K562 (cell line): ENCODE results near the gene TEX48.

Experiments used
- EZH2 ChIP-seq: IDR thresholded peaks from 2 replicates; pipeline ENCODE4 v1.6.1; 2012; ENCODE audit warnings: low read depth, mild to moderate bottlenecking, inconsistent platforms, low read length, borderline replicate concordance
- HMG20A ChIP-seq: fragments of 450-650 bp; formaldehyde crosslinking; conservative IDR thresholded peaks from 2 replicates; pipeline ENCODE4 v1.4.0; 2020; ENCODE audit warnings: mild to moderate bottlenecking, mixed read lengths
- MAFK ChIP-seq: IDR thresholded peaks from 2 replicates; pipeline ENCODE4 v1.6.1; 2011; ENCODE audit warnings: low read length, improper control_type of control experiment
- MTA3 ChIP-seq: fragments of 450-650 bp; formaldehyde crosslinking; IDR thresholded peaks from 2 replicates; pipeline ENCODE4 v1.6.1; 2017; ENCODE audit warnings: mild to moderate bottlenecking, borderline replicate concordance
- NR2C2 ChIP-seq, 2 experiments: fragments of 200-800 bp in 1 of 2; sonication (Bioruptor generic) in 1 of 2; sonication (generic) in 1 of 2; formaldehyde crosslinking in 1 of 2; IDR thresholded peaks; 2 replicates each; pipeline versions ENCODE4 v1.6.1 to v1.8.0; 2016 to 2022; ENCODE audit warnings: mild to moderate bottlenecking in 1 of 2, missing compliant biosample characterization in 1 of 2, missing genetic modification characterization in 1 of 2, missing genetic modification reagents in 1 of 2
- POLR2AphosphoS5 ChIP-seq: IDR thresholded peaks from 2 replicates; pipeline ENCODE4 v1.6.1; 2011; ENCODE audit warnings: mild to moderate bottlenecking, low read depth, low read length, moderate library complexity; ENCODE audit not compliant: control insufficient read depth, insufficient read depth
- RAD21 ChIP-seq, 2 experiments: fragments of 250-450 bp in 1 of 2; fragments of 450-650 bp in 1 of 2; sonication (Bioruptor Pico) in 1 of 2; formaldehyde crosslinking in 1 of 2; IDR thresholded peaks in 1 of 2; conservative IDR thresholded peaks in 1 of 2; 2 replicates each; pipeline versions ENCODE4 v1.4.0 to v1.8.0; 2020 to 2022; ENCODE audit warnings: mild to moderate bottlenecking in 2 of 2, moderate library complexity in 1 of 2
- SMC3 ChIP-seq: conservative IDR thresholded peaks from 2 replicates; pipeline ENCODE4 v1.6.1; 2011; ENCODE audit warnings: low read depth, low read length, improper control_type of control experiment; ENCODE audit not compliant: insufficient read depth
- TAF1 ChIP-seq: IDR thresholded peaks from 2 replicates; pipeline ENCODE4 v1.6.1; 2011; ENCODE audit warnings: mild to moderate bottlenecking, low read length, moderate library complexity; ENCODE audit not compliant: insufficient read depth, control insufficient read depth, severe bottlenecking; ENCODE audit errors: extremely low read depth
- TF ChIP-seq, protein P1 (sequence below), 3 experiments: IDR thresholded peaks in 2 of 3; conservative IDR thresholded peaks in 1 of 3; 2 replicates each; pipeline ENCODE4 v1.5.1; 2011 to 2012; ENCODE audit warnings: low read length in 3 of 3, mild to moderate bottlenecking in 3 of 3, control low read depth in 2 of 3, improper control_type of control experiment in 1 of 3, inconsistent platforms in 1 of 3, low read depth in 1 of 3, mixed read lengths in 1 of 3, moderate library complexity in 1 of 3; ENCODE audit not compliant: insufficient read depth in 2 of 3
- TF ChIP-seq, protein P2 (sequence below): sonication (generic); formaldehyde crosslinking; IDR thresholded peaks from 2 replicates; pipeline ENCODE4 v1.8.1; 2023; ENCODE audit warnings: mild to moderate bottlenecking, missing genetic modification reagents, moderate library complexity
- TF ChIP-seq, protein P3 (sequence below), 2 experiments: fragments of 200-800 bp in 1 of 2; sonication (Bioruptor generic) in 1 of 2; sonication (generic) in 1 of 2; formaldehyde crosslinking in 1 of 2; IDR thresholded peaks in 1 of 2; conservative IDR thresholded peaks in 1 of 2; 2 replicates each; pipeline versions ENCODE4 v1.5.0 to v1.6.1; 2016 to 2020; ENCODE audit warnings: missing compliant biosample characterization in 1 of 2, missing genetic modification characterization in 1 of 2, missing genetic modification reagents in 1 of 2
- TF ChIP-seq, protein P4 (sequence below): sonication (generic); formaldehyde crosslinking; IDR thresholded peaks from 2 replicates; pipeline ENCODE4 v1.5.0; 2020; ENCODE audit warnings: missing genetic modification reagents

DNA sequence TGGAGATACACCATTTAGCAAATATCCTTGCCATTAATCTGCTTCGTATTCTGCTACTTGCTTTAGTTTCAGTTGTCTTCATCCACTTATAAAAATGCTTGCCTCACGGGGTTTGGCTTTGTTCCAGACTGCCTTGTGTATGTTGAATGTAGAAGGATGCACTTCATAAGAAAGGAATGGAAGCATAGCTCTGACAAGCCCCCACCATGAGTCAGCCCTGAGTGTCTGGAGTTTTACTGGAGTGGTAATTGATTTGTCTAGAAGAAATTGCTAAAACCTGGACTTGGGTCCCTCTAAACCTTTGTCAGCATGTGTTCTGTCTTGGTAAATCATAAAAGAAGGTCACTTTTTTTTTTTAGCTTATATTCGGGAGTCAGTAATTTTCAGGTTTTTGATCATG is 4.6 kb downstream of the TEX48 start:
- no peak for TF ChIP-seq SMC3
- no peak for TF ChIP-seq EZH2
- no peak for TF ChIP-seq MTA3
- TF ChIP-seq RAD21 (CRISPR knock-in tag; conservative IDR thresholded peaks at IDR 0.05 in 1 of 2, IDR thresholded peaks at IDR 0.05 in 1 of 2): no peak
- TF ChIP-seq HMG20A (CRISPR knock-in tag): no peak
- TF ChIP-seq, protein P1, sequence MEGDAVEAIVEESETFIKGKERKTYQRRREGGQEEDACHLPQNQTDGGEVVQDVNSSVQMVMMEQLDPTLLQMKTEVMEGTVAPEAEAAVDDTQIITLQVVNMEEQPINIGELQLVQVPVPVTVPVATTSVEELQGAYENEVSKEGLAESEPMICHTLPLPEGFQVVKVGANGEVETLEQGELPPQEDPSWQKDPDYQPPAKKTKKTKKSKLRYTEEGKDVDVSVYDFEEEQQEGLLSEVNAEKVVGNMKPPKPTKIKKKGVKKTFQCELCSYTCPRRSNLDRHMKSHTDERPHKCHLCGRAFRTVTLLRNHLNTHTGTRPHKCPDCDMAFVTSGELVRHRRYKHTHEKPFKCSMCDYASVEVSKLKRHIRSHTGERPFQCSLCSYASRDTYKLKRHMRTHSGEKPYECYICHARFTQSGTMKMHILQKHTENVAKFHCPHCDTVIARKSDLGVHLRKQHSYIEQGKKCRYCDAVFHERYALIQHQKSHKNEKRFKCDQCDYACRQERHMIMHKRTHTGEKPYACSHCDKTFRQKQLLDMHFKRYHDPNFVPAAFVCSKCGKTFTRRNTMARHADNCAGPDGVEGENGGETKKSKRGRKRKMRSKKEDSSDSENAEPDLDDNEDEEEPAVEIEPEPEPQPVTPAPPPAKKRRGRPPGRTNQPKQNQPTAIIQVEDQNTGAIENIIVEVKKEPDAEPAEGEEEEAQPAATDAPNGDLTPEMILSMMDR (IDR thresholded peaks at IDR 0.05 in 2 of 3, conservative IDR thresholded peaks at IDR 0.05 in 1 of 3; ENCODE audit: insufficient read depth in 2 of 3, low read depth in 1 of 3, low read length in 3 of 3): no peak
- TF ChIP-seq, protein P2, sequence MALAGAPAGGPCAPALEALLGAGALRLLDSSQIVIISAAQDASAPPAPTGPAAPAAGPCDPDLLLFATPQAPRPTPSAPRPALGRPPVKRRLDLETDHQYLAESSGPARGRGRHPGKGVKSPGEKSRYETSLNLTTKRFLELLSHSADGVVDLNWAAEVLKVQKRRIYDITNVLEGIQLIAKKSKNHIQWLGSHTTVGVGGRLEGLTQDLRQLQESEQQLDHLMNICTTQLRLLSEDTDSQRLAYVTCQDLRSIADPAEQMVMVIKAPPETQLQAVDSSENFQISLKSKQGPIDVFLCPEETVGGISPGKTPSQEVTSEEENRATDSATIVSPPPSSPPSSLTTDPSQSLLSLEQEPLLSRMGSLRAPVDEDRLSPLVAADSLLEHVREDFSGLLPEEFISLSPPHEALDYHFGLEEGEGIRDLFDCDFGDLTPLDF (CRISPR knock-in tag): no peak
- TF ChIP-seq POLR2AphosphoS5: no peak
- peak; percentile 64; the same call in 1 of the 2 replicates for TF ChIP-seq MAFK
- TF ChIP-seq TAF1: no peak
- TF ChIP-seq, protein P3, sequence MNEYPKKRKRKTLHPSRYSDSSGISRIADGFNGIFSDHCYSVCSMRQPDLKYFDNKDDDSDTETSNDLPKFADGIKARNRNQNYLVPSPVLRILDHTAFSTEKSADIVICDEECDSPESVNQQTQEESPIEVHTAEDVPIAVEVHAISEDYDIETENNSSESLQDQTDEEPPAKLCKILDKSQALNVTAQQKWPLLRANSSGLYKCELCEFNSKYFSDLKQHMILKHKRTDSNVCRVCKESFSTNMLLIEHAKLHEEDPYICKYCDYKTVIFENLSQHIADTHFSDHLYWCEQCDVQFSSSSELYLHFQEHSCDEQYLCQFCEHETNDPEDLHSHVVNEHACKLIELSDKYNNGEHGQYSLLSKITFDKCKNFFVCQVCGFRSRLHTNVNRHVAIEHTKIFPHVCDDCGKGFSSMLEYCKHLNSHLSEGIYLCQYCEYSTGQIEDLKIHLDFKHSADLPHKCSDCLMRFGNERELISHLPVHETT (CRISPR knock-in tag; conservative IDR thresholded peaks at IDR 0.05 in 1 of 2, IDR thresholded peaks at IDR 0.05 in 1 of 2): no peak
- TF ChIP-seq NR2C2 (CRISPR knock-in tag; IDR thresholded peaks at IDR 0.05): no peak
- TF ChIP-seq NR2C2 (tag; IDR thresholded peaks at IDR 0.05): no peak
- TF ChIP-seq, protein P4, sequence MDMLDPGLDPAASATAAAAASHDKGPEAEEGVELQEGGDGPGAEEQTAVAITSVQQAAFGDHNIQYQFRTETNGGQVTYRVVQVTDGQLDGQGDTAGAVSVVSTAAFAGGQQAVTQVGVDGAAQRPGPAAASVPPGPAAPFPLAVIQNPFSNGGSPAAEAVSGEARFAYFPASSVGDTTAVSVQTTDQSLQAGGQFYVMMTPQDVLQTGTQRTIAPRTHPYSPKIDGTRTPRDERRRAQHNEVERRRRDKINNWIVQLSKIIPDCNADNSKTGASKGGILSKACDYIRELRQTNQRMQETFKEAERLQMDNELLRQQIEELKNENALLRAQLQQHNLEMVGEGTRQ: no peak
